Upper lobe of left lung (tissue), 6 donors: ENCODE measurements around the gene ZGLP1. TPM values are rescaled to one million over a fixed set of nuclear protein-coding genes. Genes with fewer than 3 reads are reported as not detected.
"Not testable (repeated sequence)": the region's sequence is repeated elsewhere in the genome, so short reads cannot be mapped to it uniquely, and the experiment has no call there.

Experiments used
- ATAC-seq, 2 donors: fragments of 200-7000 bp; cut with Tn5 transposase; one replicate each; pipeline ENCODE4 v1.9.1; 2022; ENCODE audit warnings: mild to moderate bottlenecking in 2 of 2, moderate library complexity in 2 of 2; ENCODE audit not compliant: low FRiP score in 2 of 2
- DNase-seq, 2 donors: peaks; one replicate each; pipeline ENCODE4 v3.0.0-alpha.2; 2019 to 2020
- H3K27ac ChIP-seq, 4 donors: fragments of 200-600 bp; sonication (generic); one replicate each; pipeline ENCODE4 v1.5.1; 2016 to 2019
- H3K27me3 ChIP-seq, 4 donors: fragments of 200-600 bp; sonication (generic); one replicate each; pipeline ENCODE4 v1.5.1; 2017 to 2019
- H3K36me3 ChIP-seq, 4 donors: fragments of 200-600 bp; sonication (generic); one replicate each; pipeline ENCODE4 v1.5.1; 2016 to 2019
- H3K4me1 ChIP-seq, 4 donors: fragments of 200-600 bp; sonication (generic); one replicate each; pipeline ENCODE4 v1.5.1; 2018 to 2019
- H3K4me3 ChIP-seq, 4 donors: fragments of 200-600 bp; sonication (generic); one replicate each; pipeline ENCODE4 v1.5.1; 2017 to 2019; ENCODE audit warnings: mild to moderate bottlenecking in 2 of 4, moderate library complexity in 1 of 4
- H3K9me3 ChIP-seq, 4 donors: fragments of 200-600 bp; sonication (generic); one replicate each; pipeline ENCODE4 v1.5.1; 2018 to 2019
- CTCF ChIP-seq, 6 experiments: fragments of 450-650 bp in 4 of 6; fragments of 200-600 bp in 2 of 6; sonication (generic) in 2 of 6; IDR thresholded peaks; one replicate each; pipeline ENCODE4 v1.5.1; 2016 to 2019; ENCODE audit warnings: antibody characterized with exemption in 6 of 6
- EP300 ChIP-seq, 4 donors: sonication (generic); formaldehyde crosslinking; IDR thresholded peaks; one replicate each; pipeline ENCODE4 v1.5.1; 2017; ENCODE audit warnings: antibody characterized with exemption in 4 of 4, control low read depth in 2 of 4
- POLR2A ChIP-seq, 4 donors: fragments of 450-650 bp; IDR thresholded peaks; one replicate each; pipeline ENCODE4 v1.5.1; 2016 to 2017; ENCODE audit warnings: antibody characterized with exemption in 4 of 4, mild to moderate bottlenecking in 2 of 4
- POLR2AphosphoS5 ChIP-seq, 2 donors: sonication (generic); formaldehyde crosslinking; IDR thresholded peaks; one replicate each; pipeline ENCODE4 v1.5.1; 2017; ENCODE audit warnings: antibody characterized with exemption in 2 of 2
- WGBS, 2 donors: methylation state at CpG; one replicate each; pipeline ENCODE4 v1.1.5; 2017 to 2018; 5-methylcytosine and 5-hydroxymethylcytosine counted together
- total RNA-seq, 6 donors: library from RNA; depleted of rRNA in 4 of 6; stranded (reverse); fragments of >200 nt in 4 of 6; gene quantifications; one replicate each; pipeline versions ENCODE4 v1.1.0 to v1.2.1, GENCODE V29; 2016 to 2021
- donor health status: DM: no; HTN: no; CAD: no; lungs with moderate emphysema.
- donor health status: DM: no; HTN: yes; CAD: no; lungs with severe emphysema.

ZGLP1 gene
- total RNA-seq, 6 donors from 2014 or later = 1.8 to 21.6 (median 5.4) TPM

- ATAC-seq (peak; percentile 3 to 60), DNase-seq (peak; percentile 60 to 81)
- H3K27ac ChIP-seq = peak overlapping the region; percentile 74 to 77 (median 75)
- H3K4me1 ChIP-seq = peaks cover 59 to 92% (median 81%) of the 10 kb centered on the region in 4 donors
- peaks cover 0 to under 1% (median 0%) of the 10 kb centered on the region in 4 donors for H3K27me3 ChIP-seq
- TF ChIP-seq EP300 (IDR thresholded peaks at IDR 0.05) = peak in 1 of 4 donors; percentile 25
- peak; percentile 6 to 9 for TF ChIP-seq POLR2AphosphoS5 (IDR thresholded peaks at IDR 0.05)
- peak in 1 of 4 donors; percentile 46 for TF ChIP-seq POLR2A (IDR thresholded peaks at IDR 0.05)
- no peak for TF ChIP-seq CTCF (IDR thresholded peaks at IDR 0.05)
- H3K9me3 ChIP-seq = no peaks in the 10 kb centered on the region
- H3K4me3 ChIP-seq = peak overlapping the region in 2 of 4 donors; percentile 16 to 34
- 72 to 82% methylated on average over 18 to 22 of the region's 23 CpGs for WGBS, 2 donors
- peaks cover 21 to 76% (median 60%) of the 10 kb centered on the region in 4 donors for H3K36me3 ChIP-seq
Observed at GRCh38 chr19:10283301-10284064, 26.1 kb downstream of the ZGLP1 start.

GRCh38 chr19:10282043-10282442, 27.6 kb downstream of the ZGLP1 start:
- 95% methylated on average over 5 of the region's 5 CpGs for WGBS, 2 donors
- H3K27me3 ChIP-seq, H3K9me3 ChIP-seq, DNase-seq, H3K4me3 ChIP-seq, ATAC-seq: not testable (repeated sequence)
- Histone ChIP-seq H3K36me3 (peaks cover 26 to 89% (median 71%) of the 10 kb centered on the region in 4 donors), H3K4me1 (peaks cover 47 to 91% (median 75%) of the 10 kb centered on the region in 4 donors), H3K27ac (peak overlapping the region in 3 of 4 donors; percentile 51 to 77 (median 74))

- Histone ChIP-seq H3K36me3 (peaks cover 20 to 94% (median 68%) of the 10 kb centered on the region in 4 donors), H3K27me3 (no peaks in the 10 kb centered on the region), H3K9me3 (no peaks in the 10 kb centered on the region), H3K4me1 (peaks cover 31 to 87% (median 53%) of the 10 kb centered on the region in 4 donors), H3K27ac (peak overlapping the region; percentile 32 to 74 (median 72)), H3K4me3 (no peak overlapping the region)
- WGBS, 2 donors = 54 to 66% methylated on average over 5 of the region's 5 CpGs
- ATAC-seq (no peak), DNase-seq (peak in 1 of 2 donors; percentile 35)
- TF ChIP-seq POLR2AphosphoS5 (IDR thresholded peaks at IDR 0.05) = peak in 1 of 2 donors; percentile 39
- no peak for TF ChIP-seq EP300 (IDR thresholded peaks at IDR 0.05)
Observed at GRCh38 chr19:10279737-10280442, 29.7 kb downstream of the ZGLP1 start.

GRCh38 chr19:10278935-10279334, 30.7 kb downstream of the ZGLP1 start:
- TF ChIP-seq POLR2A (IDR thresholded peaks at IDR 0.05) = no peak
- no peak for TF ChIP-seq POLR2AphosphoS5 (IDR thresholded peaks at IDR 0.05)
- TF ChIP-seq EP300 (IDR thresholded peaks at IDR 0.05) = no peak
- no peak for TF ChIP-seq CTCF (IDR thresholded peaks at IDR 0.05)
- H3K36me3 ChIP-seq = peaks cover 13 to 94% (median 64%) of the 10 kb centered on the region in 4 donors
- DNase-seq = no peak
- H3K9me3 ChIP-seq = no peaks in the 10 kb centered on the region
- no peaks in the 10 kb centered on the region for H3K27me3 ChIP-seq
- H3K4me1 ChIP-seq = peaks cover 28 to 86% (median 46%) of the 10 kb centered on the region in 4 donors
- peak overlapping the region in 1 of 4 donors; percentile 1 for H3K4me3 ChIP-seq
- peak overlapping the region; percentile 17 to 74 (median 72) for H3K27ac ChIP-seq
- 91 to 96% methylated on average over 1 of the region's 1 CpG for WGBS, 2 donors
- no peak for ATAC-seq

GRCh38 chr19:10277795-10278589, 31.6 kb downstream of the ZGLP1 start:
- WGBS, 2 donors = 91 to 94% methylated on average over 9 of the region's 9 CpGs
- peaks cover 6 to 87% (median 56%) of the 10 kb centered on the region in 4 donors for H3K36me3 ChIP-seq
- TF ChIP-seq POLR2AphosphoS5 (IDR thresholded peaks at IDR 0.05) (no peak), POLR2A (IDR thresholded peaks at IDR 0.05) (no peak), EP300 (IDR thresholded peaks at IDR 0.05) (no peak), CTCF (IDR thresholded peaks at IDR 0.05) (no peak)
- H3K9me3 ChIP-seq = no peaks in the 10 kb centered on the region
- ATAC-seq (no peak), DNase-seq (no peak)
- H3K4me3 ChIP-seq = peak overlapping the region in 1 of 4 donors; percentile 19
- peak overlapping the region; percentile 46 to 74 (median 72) for H3K27ac ChIP-seq
- no peaks in the 10 kb centered on the region for H3K27me3 ChIP-seq
- peaks cover 35 to 87% (median 43%) of the 10 kb centered on the region in 4 donors for H3K4me1 ChIP-seq
